CD4-positive, alpha-beta T cell treated with Interleukin-15 for 1 hour (primary cell): ENCODE data around the gene KCNT1.

Experiments used
- DNase-seq: peaks from one replicate; pipeline ENCODE4 v3.0.0-alpha.2; 2020

KCNT1 gene

GRCh38 chr9:135787317-135787716 is 85.3 kb downstream of the KCNT1 start:
- no peak for DNase-seq

- DNase-seq, result no peak
Observed at GRCh38 chr9:135787776-135788575, 86.0 kb downstream of the KCNT1 start.

- no peak for DNase-seq
Observed at GRCh38 chr9:135788576-135789300, 86.8 kb downstream of the KCNT1 start.

GRCh38 chr9:135789838-135790291 is 87.9 kb downstream of the KCNT1 start:
- no peak for DNase-seq

- no peak for DNase-seq
Observed at GRCh38 chr9:135790356-135790755, 88.4 kb downstream of the KCNT1 start.

GRCh38 chr9:135790850-135791249 is 88.9 kb downstream of the KCNT1 start:
- no peak for DNase-seq

GRCh38 chr9:135791431-135792267 is 89.7 kb downstream of the KCNT1 start:
- DNase-seq, result no peak

GRCh38 chr9:135792268-135793128 is 90.5 kb downstream of the KCNT1 start:
- DNase-seq, result no peak

- no peak for DNase-seq
Observed at GRCh38 chr9:135793221-135794056, 91.5 kb downstream of the KCNT1 start.

GRCh38 chr9:135794057-135794335 is 92.0 kb downstream of the KCNT1 start:
- no peak for DNase-seq

GRCh38 chr9:135794361-135794885 is 92.4 kb downstream of the KCNT1 start:
- DNase-seq, result no peak

- DNase-seq, result no peak
Observed at GRCh38 chr9:135795391-135795790, 93.4 kb downstream of the KCNT1 start.

- no peak for DNase-seq
Observed at GRCh38 chr9:135796784-135797485, 95.0 kb downstream of the KCNT1 start.

GRCh38 chr9:135797507-135798262 is 95.7 kb downstream of the KCNT1 start:
- no peak for DNase-seq

- no peak for DNase-seq
Observed at GRCh38 chr9:135798263-135798585, 96.2 kb downstream of the KCNT1 start.

GRCh38 chr9:135799261-135799660 is 97.3 kb downstream of the KCNT1 start:
- no peak for DNase-seq

GRCh38 chr9:135801070-135801469 is 99.1 kb downstream of the KCNT1 start:
- no peak for DNase-seq

GRCh38 chr9:135802876-135803419 is 101.0 kb downstream of the KCNT1 start:
- no peak for DNase-seq

- no peak for DNase-seq
Observed at GRCh38 chr9:135803441-135803840, 101.5 kb downstream of the KCNT1 start.
